Left ventricle myocardium inferior (tissue), 1 donor: ENCODE results near the gene FAM107B. TPM values are rescaled to one million over a fixed set of nuclear protein-coding genes. Genes with fewer than 3 reads are reported as not detected.
"Not testable (repeated sequence)": the region's sequence is repeated elsewhere in the genome, so short reads cannot be mapped to it uniquely, and the experiment has no call there.

Source experiments
- DNase-seq: peaks from one replicate; pipeline ENCODE4 v3.0.0-alpha.2; 2020
- H3K27ac ChIP-seq: fragments of 200-600 bp; replicated peaks from 2 replicates; pipeline ENCODE4 v1.8.0; 2021
- H3K27me3 ChIP-seq: fragments of 200-600 bp; 2 replicates; pipeline ENCODE4 v1.8.0; 2021; ENCODE audit warnings: low read depth
- H3K36me3 ChIP-seq: fragments of 200-600 bp; 2 replicates; pipeline ENCODE4 v1.8.0; 2021
- H3K4me1 ChIP-seq: fragments of 200-600 bp; 2 replicates; pipeline ENCODE4 v1.8.0; 2021
- H3K4me3 ChIP-seq: fragments of 200-600 bp; 2 replicates; pipeline ENCODE4 v1.8.0; 2021; ENCODE audit warnings: mild to moderate bottlenecking, moderate library complexity
- H3K9me3 ChIP-seq: fragments of 200-600 bp; replicated peaks from 2 replicates; pipeline ENCODE4 v1.8.0; 2021
- CTCF ChIP-seq: fragments of 200-600 bp; IDR thresholded peaks from 2 replicates; pipeline ENCODE4 v1.8.0; 2021; ENCODE audit warnings: antibody characterized with exemption, mild to moderate bottlenecking, borderline replicate concordance
- intact Hi-C: fragments of 100-400 bp; cut with micrococcal nuclease; formaldehyde crosslinking; loops from one replicate; pipeline ENCODE4 v1.11.0; 2022
- total RNA-seq: library from RNA; stranded (reverse); fragmentation: NEBNext Ultra II Directional; extraction: Animal tissue kit (Norgen Biotek cat#: 25700); gene quantifications from one replicate; pipeline ENCODE4 v1.2.1, GENCODE V29; 2021
- donor health status: DM: no; HTN: yes; CAD: no; lungs with severe emphysema.

FAM107B gene
- total RNA-seq, 1 donor from 2014 or later: 4.7 TPM

GRCh38 chr10:14724931-14725330, 49.8 kb downstream of the FAM107B start:
- TF ChIP-seq CTCF: no peak
- intact Hi-C loops: no loop called here
- H3K4me3 ChIP-seq: no peak overlapping the region

GRCh38 chr10:14723052-14723689, 51.5 kb downstream of the FAM107B start:
- Histone ChIP-seq H3K36me3 (no peaks in the 10 kb centered on the region), H3K27ac (no peak overlapping the region), H3K4me1 (no peaks in the 10 kb centered on the region), H3K4me3 (no peak overlapping the region), H3K27me3 (no peaks in the 10 kb centered on the region), H3K9me3 (no peaks in the 10 kb centered on the region)
- DNase-seq: no peak
- TF ChIP-seq CTCF: no peak
- intact Hi-C loops: no loop called here

More at GRCh38 chr10:14724931-14725330, 49.8 kb downstream of the FAM107B start:
- H3K4me1 ChIP-seq: no peaks in the 10 kb centered on the region
- no peaks in the 10 kb centered on the region for H3K9me3 ChIP-seq
- H3K27ac ChIP-seq: no peak overlapping the region
- H3K36me3 ChIP-seq: no peaks in the 10 kb centered on the region
- no peak for DNase-seq
- no peaks in the 10 kb centered on the region for H3K27me3 ChIP-seq

GRCh38 chr10:14717552-14717951, 57.1 kb downstream of the FAM107B start:
- DNase-seq: no peak
- H3K27me3 ChIP-seq: no peaks in the 10 kb centered on the region
- no peaks in the 10 kb centered on the region for H3K36me3 ChIP-seq
- no peak overlapping the region for H3K27ac ChIP-seq
- H3K9me3 ChIP-seq: peaks cover 4% of the 10 kb centered on the region
- H3K4me3 ChIP-seq: no peak overlapping the region
- no peak for TF ChIP-seq CTCF
- intact Hi-C loops: no loop called here
- no peaks in the 10 kb centered on the region for H3K4me1 ChIP-seq

GRCh38 chr10:14712991-14713424, 61.7 kb downstream of the FAM107B start:
- Histone ChIP-seq H3K9me3 (peaks cover 4% of the 10 kb centered on the region), H3K27ac (no peak overlapping the region)
- intact Hi-C loops: no loop called here

GRCh38 chr10:14709344-14709743, 65.4 kb downstream of the FAM107B start:
- H3K36me3 ChIP-seq, H3K27ac ChIP-seq, H3K4me3 ChIP-seq, DNase-seq, H3K27me3 ChIP-seq, intact Hi-C loops, H3K4me1 ChIP-seq, H3K9me3 ChIP-seq: not testable (repeated sequence)

More at GRCh38 chr10:14712991-14713424, 61.7 kb downstream of the FAM107B start:
- Histone ChIP-seq H3K4me1 (no peaks in the 10 kb centered on the region), H3K36me3 (no peaks in the 10 kb centered on the region), H3K27me3 (no peaks in the 10 kb centered on the region), H3K4me3 (no peak overlapping the region)
- no peak for DNase-seq
- no peak for TF ChIP-seq CTCF

GRCh38 chr10:14707481-14707880, 67.2 kb downstream of the FAM107B start:
- Histone ChIP-seq H3K4me1 (no peaks in the 10 kb centered on the region), H3K9me3 (no peaks in the 10 kb centered on the region), H3K4me3 (no peak overlapping the region), H3K36me3 (no peaks in the 10 kb centered on the region), H3K27me3 (no peaks in the 10 kb centered on the region), H3K27ac (no peak overlapping the region)
- no peak for TF ChIP-seq CTCF
- DNase-seq: no peak
- intact Hi-C loops: no loop called here
